OCI-LY3 (cell line): ENCODE results near the gene SH2D3C.

Experiments used
- H2AFZ ChIP-seq: fragments of 200-600, 300-600 bp; shearing (Covaris generic); 2 replicates; pipeline ENCODE4 v1.6.0; 2014; ENCODE audit warnings: antibody characterized with exemption, low read depth, low read length
- H3K27ac ChIP-seq: fragments of 200-600, 300-600 bp; sonication (generic); 2 replicates; pipeline ENCODE4 v1.5.1; 2014; ENCODE audit warnings: mild to moderate bottlenecking, low read length, moderate library complexity, mixed read lengths
- H3K27me3 ChIP-seq: fragments of 200-600, 300-600 bp; sonication (generic); 2 replicates; pipeline ENCODE4 v1.6.1; 2014; ENCODE audit warnings: low read depth, low read length, mixed read lengths
- H3K36me3 ChIP-seq: fragments of 200-600, 300-600 bp; sonication (generic); replicated peaks from 2 replicates; pipeline ENCODE3; 2014; ENCODE audit warnings: low read depth, low read length, mixed read lengths
- H3K4me1 ChIP-seq: fragments of 300-600, 200-600 bp; sonication (generic); 2 replicates; pipeline ENCODE4 v1.6.1; 2014; ENCODE audit warnings: low read length, mixed read lengths
- H3K4me2 ChIP-seq: fragments of 200-600, 300-600 bp; sonication (generic); 2 replicates; pipeline ENCODE4 v1.6.1; 2014; ENCODE audit warnings: low read length, mixed read lengths
- H3K4me3 ChIP-seq: fragments of 300-600, 200-600 bp; sonication (generic); 2 replicates; pipeline ENCODE4 v1.5.1; 2014; ENCODE audit warnings: antibody characterized with exemption, mild to moderate bottlenecking, low read length, moderate library complexity
- H3K79me2 ChIP-seq: fragments of 300-600, 200-600 bp; shearing (Covaris generic); 2 replicates; pipeline ENCODE4 v1.6.1; 2014; ENCODE audit warnings: mild to moderate bottlenecking, low read length, mixed read lengths
- H3K9ac ChIP-seq: fragments of 300-600, 200-600 bp; shearing (Covaris generic); 2 replicates; pipeline ENCODE4 v1.6.0; 2014; ENCODE audit warnings: mild to moderate bottlenecking, low read length, moderate library complexity
- H3K9me3 ChIP-seq: fragments of 200-600, 300-600 bp; shearing (Covaris generic); 2 replicates; pipeline ENCODE4 v1.6.1; 2014; ENCODE audit warnings: low read length, mixed read lengths; ENCODE audit not compliant: insufficient read depth
- H4K20me1 ChIP-seq: fragments of 200-600, 300-600 bp; sonication (generic); 2 replicates; pipeline ENCODE4 v1.6.1; 2016; ENCODE audit warnings: low read length, mixed read lengths; ENCODE audit not compliant: insufficient read depth
- CTCF ChIP-seq: fragments of 200-600, 300-600 bp; sonication (generic); IDR thresholded peaks from 2 replicates; pipeline ENCODE4 v1.5.1; 2014; ENCODE audit warnings: antibody characterized with exemption, low read length, low read depth
- EZH2phosphoT487 ChIP-seq: fragments of 200-600 bp; shearing (Covaris generic); IDR thresholded peaks from 2 replicates; pipeline ENCODE4 v1.6.1; 2018; ENCODE audit warnings: antibody characterized with exemption, mixed run types, low read depth

SH2D3C gene

GRCh38 chr9:127801955-127802575 is 23.6 kb upstream of the SH2D3C start:
- H3K27me3 ChIP-seq = no peaks in the 10 kb centered on the region
- peak overlapping the region; percentile 73 for H2AFZ ChIP-seq
- H3K79me2 ChIP-seq = peaks cover 23% of the 10 kb centered on the region
- peak overlapping the region; percentile 52 for H3K27ac ChIP-seq
- H3K36me3 ChIP-seq = peaks cover 14% of the 10 kb centered on the region
- H3K9me3 ChIP-seq = no peaks in the 10 kb centered on the region
- TF ChIP-seq CTCF (peak; percentile 25), EZH2phosphoT487 (no peak)
- H3K4me1 ChIP-seq = peaks cover 16% of the 10 kb centered on the region
- H3K9ac ChIP-seq = peak overlapping the region; percentile 74
- no peaks in the 10 kb centered on the region for H4K20me1 ChIP-seq
- peak overlapping the region; percentile 98 for H3K4me2 ChIP-seq
- peak overlapping the region; percentile 81 for H3K4me3 ChIP-seq

GRCh38 chr9:127796852-127797370 is 18.4 kb upstream of the SH2D3C start:
- Histone ChIP-seq H3K4me1 (peaks cover 3% of the 10 kb centered on the region), H3K27ac (no peak overlapping the region), H3K9ac (no peak overlapping the region), H4K20me1 (no peaks in the 10 kb centered on the region; the same call in 1 of the 2 replicates), H3K79me2 (no peaks in the 10 kb centered on the region), H3K36me3 (peaks cover 11% of the 10 kb centered on the region), H3K27me3 (no peaks in the 10 kb centered on the region), H3K4me3 (no peak overlapping the region), H3K4me2 (no peak overlapping the region), H2AFZ (no peak overlapping the region), H3K9me3 (no peaks in the 10 kb centered on the region)
- TF ChIP-seq CTCF = no peak
- TF ChIP-seq EZH2phosphoT487 = no peak

DNA sequence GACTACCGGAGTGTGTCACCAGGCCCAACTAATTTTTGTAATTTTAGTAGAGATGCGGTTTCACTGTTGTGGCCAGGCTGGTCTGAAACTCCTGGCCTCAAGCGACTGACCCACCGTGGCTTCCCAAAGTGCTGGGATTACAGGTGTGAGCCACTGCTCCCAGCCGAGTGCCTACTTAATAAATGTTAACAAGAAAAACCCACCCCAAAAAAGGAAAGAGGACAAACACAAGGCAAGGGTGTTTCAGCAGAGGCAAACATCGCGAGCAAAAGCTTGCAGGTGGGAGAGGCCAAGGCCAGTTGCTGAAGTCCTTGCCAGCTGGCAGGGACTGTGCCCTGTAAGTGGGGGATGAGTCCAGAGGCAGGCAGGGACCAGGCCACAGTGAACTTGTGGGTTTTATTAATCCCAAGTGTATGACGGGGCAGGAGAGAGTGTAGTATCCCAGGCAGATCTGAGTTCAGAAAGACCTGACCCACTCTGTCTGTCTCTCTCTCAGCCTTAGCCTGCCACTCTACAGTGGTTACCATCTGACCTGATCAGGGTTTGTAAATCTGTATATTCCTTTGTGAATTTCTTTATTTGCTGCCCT is 17.9 kb upstream of the SH2D3C start:
- TF ChIP-seq CTCF (no peak), EZH2phosphoT487 (no peak)
- Histone ChIP-seq H3K4me1 (no peaks in the 10 kb centered on the region), H4K20me1 (no peaks in the 10 kb centered on the region; the same call in 1 of the 2 replicates), H2AFZ (no peak overlapping the region), H3K79me2 (no peaks in the 10 kb centered on the region), H3K36me3 (peaks cover 11% of the 10 kb centered on the region), H3K4me3 (no peak overlapping the region), H3K27ac (no peak overlapping the region), H3K4me2 (no peak overlapping the region), H3K9me3 (no peaks in the 10 kb centered on the region), H3K27me3 (no peaks in the 10 kb centered on the region), H3K9ac (no peak overlapping the region)

- no peaks in the 10 kb centered on the region for H3K27me3 ChIP-seq
- H3K36me3 ChIP-seq = peaks cover 23% of the 10 kb centered on the region
- H3K4me1 ChIP-seq = no peaks in the 10 kb centered on the region
- no peak overlapping the region for H3K4me2 ChIP-seq
- peaks cover 12% of the 10 kb centered on the region; the same call in 1 of the 2 replicates for H3K79me2 ChIP-seq
- TF ChIP-seq CTCF (no peak), EZH2phosphoT487 (no peak)
- no peak overlapping the region for H3K4me3 ChIP-seq
- no peaks in the 10 kb centered on the region for H3K9me3 ChIP-seq
- no peak overlapping the region for H3K9ac ChIP-seq
- no peak overlapping the region for H3K27ac ChIP-seq
- H2AFZ ChIP-seq = no peak overlapping the region
- H4K20me1 ChIP-seq = peaks cover 7% of the 10 kb centered on the region
Measured at GRCh38 chr9:127794001-127794791, 15.7 kb upstream of the SH2D3C start.
